ENCODE results near the gene CELF2.

- TF ChIP-seq CTCF (conservative IDR thresholded peaks at IDR 0.05), result no peak
- TF ChIP-seq ZFX (IDR thresholded peaks at IDR 0.05), result no peak
Measured at GRCh38 chr10:11261143-11261542, 243.5 kb downstream of the CELF2 start.
